OCI-LY7 (cell line): ENCODE data around the gene ZNF212. TPM values are rescaled to one million over a fixed set of nuclear protein-coding genes. Genes with fewer than 3 reads are reported as not detected.
"Not testable (repeated sequence)": the region's sequence is repeated elsewhere in the genome, so short reads cannot be mapped to it uniquely, and the experiment has no call there.

Source experiments
- BruUV-seq: library from RNA; stranded (reverse); fragments of 400-500 nt; replicated peaks from 2 replicates; lab custom pipeline; 2021; lab: Mats Ljungman, UMichigan
- CTCF ChIA-PET: fragments of 300-600 bp; sonication (Branson Sonifier 250); formaldehyde crosslinking; loops from one replicate; lab custom pipeline; 2022; ENCODE audit warnings: antibody characterized with exemption; ENCODE audit not compliant: unreplicated experiment; lab: Charles Lee
- POLR2A ChIA-PET: fragments of 300-600 bp; sonication (Branson Sonifier 250); formaldehyde crosslinking; loops from one replicate; lab custom pipeline; 2022; ENCODE audit warnings: antibody characterized with exemption; lab: Charles Lee
- DNase-seq: peaks from one replicate; pipeline ENCODE4 v3.0.0-alpha.2; 2015; ENCODE audit warnings: low spot score
- H2AFZ ChIP-seq: fragments of 200-600 bp; sonication (generic), shearing (Covaris generic); 2 replicates; pipeline ENCODE4 v1.6.1; 2014; ENCODE audit warnings: mild to moderate bottlenecking, antibody characterized with exemption, low read length, moderate library complexity
- H3K27ac ChIP-seq: fragments of 200-600 bp; sonication (generic); 2 replicates; pipeline ENCODE4 v1.5.1; 2014; ENCODE audit warnings: mixed run types, low read depth, mild to moderate bottlenecking, moderate library complexity, low read length, inconsistent platforms; ENCODE audit not compliant: poor library complexity, severe bottlenecking
- H3K36me3 ChIP-seq: fragments of 200-600 bp; sonication (generic); 2 replicates; pipeline ENCODE4 v1.6.1; 2014; ENCODE audit warnings: mild to moderate bottlenecking, antibody characterized with exemption, low read length, moderate library complexity, mixed read lengths; ENCODE audit not compliant: insufficient read depth
- H3K4me1 ChIP-seq: fragments of 200-600 bp; sonication (generic); 2 replicates; pipeline ENCODE4 v1.5.1; 2014; ENCODE audit warnings: mild to moderate bottlenecking, low read length; ENCODE audit not compliant: insufficient read depth, poor library complexity, severe bottlenecking
- H3K4me2 ChIP-seq: fragments of 200-600 bp; sonication (generic); 2 replicates; pipeline ENCODE4 v1.6.1; 2014; ENCODE audit warnings: mild to moderate bottlenecking, low read length
- H3K4me3 ChIP-seq: fragments of 200-600 bp; sonication (generic); 2 replicates; pipeline ENCODE4 v1.5.1; 2014; ENCODE audit warnings: mild to moderate bottlenecking, low read depth, low read length; ENCODE audit not compliant: poor library complexity, severe bottlenecking
- H3K79me2 ChIP-seq: fragments of 200-600 bp; sonication (generic); 2 replicates; pipeline ENCODE4 v1.6.1; 2016; ENCODE audit warnings: low read depth, mild to moderate bottlenecking, low read length, moderate library complexity, mixed read lengths; ENCODE audit not compliant: insufficient read depth
- H3K9me2 ChIP-seq: fragments of 200-600 bp; sonication (generic); 2 replicates; pipeline ENCODE4 v1.6.1; 2016; ENCODE audit warnings: mild to moderate bottlenecking, low read length, mixed read lengths; ENCODE audit not compliant: insufficient read depth
- H3K9me3 ChIP-seq: fragments of 200-600 bp; sonication (generic); 2 replicates; pipeline ENCODE4 v1.6.1; 2014; ENCODE audit warnings: mild to moderate bottlenecking, mixed run types, low read length, mixed read lengths
- H4K20me1 ChIP-seq: fragments of 200-600 bp; sonication (generic); 2 replicates; pipeline ENCODE4 v1.6.1; 2014; ENCODE audit warnings: mild to moderate bottlenecking, antibody characterized with exemption, low read length, moderate library complexity, mixed read lengths; ENCODE audit not compliant: insufficient read depth
- CTCF ChIP-seq: fragments of 200-600 bp; sonication (generic); conservative IDR thresholded peaks from 2 replicates; pipeline ENCODE4 v1.5.1; 2014; ENCODE audit warnings: mild to moderate bottlenecking, antibody characterized with exemption, low read length, moderate library complexity, mixed read lengths
- EZH2phosphoT487 ChIP-seq: fragments of 200-600 bp; sonication (generic); IDR thresholded peaks from 2 replicates; pipeline ENCODE4 v1.6.1; 2018; ENCODE audit warnings: low read depth, borderline replicate concordance, mild to moderate bottlenecking, mixed run types, antibody characterized with exemption, low read length, moderate library complexity, mixed read lengths
- intact Hi-C: fragments of 100-400 bp; cut with micrococcal nuclease; formaldehyde crosslinking; loops from one replicate; pipeline ENCODE4 v1.10.0; 2022; ENCODE audit not compliant: unreplicated experiment
- total RNA-seq, 2 experiments: library from RNA; depleted of rRNA in 1 of 2; stranded (reverse); fragments of >200 nt in 1 of 2; shearing (Covaris generic) in 1 of 2; gene quantifications; 2 replicates each; pipeline ENCODE4 v1.2.3, GENCODE V29; 2014 to 2022

ZNF212 gene
- total RNA-seq, 2 experiments from 2014 or later, result 11.6 to 12.7 TPM

DNA sequence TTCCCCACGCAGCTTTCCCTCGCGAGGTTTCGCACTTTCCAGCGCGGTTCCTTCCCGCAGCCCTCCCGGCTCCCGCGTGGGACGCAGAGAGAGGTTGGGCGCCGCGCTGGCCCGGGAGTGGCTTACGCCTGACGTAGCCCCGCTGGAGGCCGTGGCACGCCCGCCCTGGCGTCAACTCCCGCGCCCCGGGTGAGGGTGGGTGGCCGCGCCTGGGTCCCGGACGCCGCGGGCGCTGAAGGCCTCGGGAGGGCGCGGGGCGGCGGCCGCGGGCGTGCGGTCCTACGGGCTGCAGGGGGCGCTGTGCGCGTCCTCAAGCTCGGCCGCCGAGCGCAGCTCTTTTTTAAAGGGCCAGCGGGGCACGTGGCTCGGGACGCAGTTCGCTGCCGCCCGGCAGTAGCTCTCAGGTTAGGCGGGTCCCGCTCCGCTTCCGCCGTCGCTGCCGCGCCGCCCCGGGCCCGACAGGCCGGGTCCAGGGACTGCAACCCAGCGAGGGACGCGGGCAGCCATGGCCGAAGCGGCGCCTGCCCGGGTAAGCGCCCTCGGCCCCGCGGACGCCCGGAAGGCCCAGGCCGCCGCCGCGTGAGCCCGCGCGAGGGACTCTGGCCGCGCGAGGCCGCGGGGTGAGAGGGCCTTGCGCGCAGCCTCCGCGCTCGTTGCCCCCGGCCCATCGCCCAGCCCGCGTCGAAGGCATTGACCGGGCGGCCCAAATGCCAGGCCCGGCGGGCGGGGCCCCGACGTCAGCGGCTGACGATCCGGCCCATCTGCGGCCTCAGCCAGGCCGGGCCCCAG, 22.6 kb downstream of the ZNF212 start, which contains the start of gene ZNF783:
TSS of gene ZNF783 (plus strand) at position 368 of the 789 bp plus-strand sequence. CDS start at position 506, 138 bp downstream.
- H3K79me2 ChIP-seq, result peaks cover 13% of the 10 kb centered on the region; the same call in 1 of the 2 replicates
- H3K36me3 ChIP-seq, result peaks cover 16% of the 10 kb centered on the region
- DNase-seq, result peak; percentile 94
- intact Hi-C loops, result loop anchor here (1.0 to 10.0 kb wide), 5 partner anchors 23 to 363 kb away; partner anchors contain the start of genes PDIA4, ZNF212 and ZNF746
- no peaks in the 10 kb centered on the region for H3K9me2 ChIP-seq
- no TSS peak for BruUV-seq
- H3K4me1 ChIP-seq, result peaks cover 19% of the 10 kb centered on the region
- ChIA-PET POLR2A (interaction anchor here (0.5 to 1.8 kb wide), 5 partner anchors 11 to 576 kb away, joined by 3 to 9 read pairs (median 4); partner anchors contain the start of gene ZNF282), CTCF (interaction anchor here (0.5 kb wide), 1 partner anchor 35 kb away, joined by 3 read pairs; no protein-coding TSS in a partner anchor)
- no peaks in the 10 kb centered on the region for H4K20me1 ChIP-seq
- no peaks in the 10 kb centered on the region for H3K9me3 ChIP-seq
- no peak for TF ChIP-seq EZH2phosphoT487
- peak; percentile 80 for TF ChIP-seq CTCF
- peak within 1 kb of the TSS; percentile 79 for H2AFZ ChIP-seq
- H3K4me3 ChIP-seq, result peak within 1 kb of the TSS; percentile 76
- no peak within 1 kb of the TSS for H3K27ac ChIP-seq
- peak within 1 kb of the TSS; percentile 99 for H3K4me2 ChIP-seq

DNA sequence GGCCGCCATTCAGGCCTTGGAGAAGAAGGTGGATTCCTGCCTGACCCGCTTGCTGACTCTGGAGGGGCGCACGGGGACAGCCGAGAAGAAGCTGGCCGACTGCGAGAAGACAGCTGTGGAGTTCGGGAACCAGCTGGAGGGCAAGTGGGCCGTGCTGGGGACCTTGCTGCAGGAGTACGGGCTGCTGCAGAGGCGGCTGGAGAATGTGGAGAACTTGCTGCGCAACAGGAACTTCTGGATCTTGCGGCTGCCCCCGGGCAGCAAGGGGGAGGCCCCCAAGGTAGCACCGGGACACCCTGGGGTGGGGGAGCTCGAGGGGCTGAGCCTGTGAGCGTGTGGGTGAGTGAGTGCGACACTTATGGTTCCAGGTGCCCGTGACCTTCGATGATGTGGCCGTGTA, 27.0 kb downstream of the ZNF212 start:
- Histone ChIP-seq H3K4me3 (no peak overlapping the region), H3K36me3 (peaks cover 47% of the 10 kb centered on the region), H3K9me3 (no peaks in the 10 kb centered on the region), H3K79me2 (peaks cover 13% of the 10 kb centered on the region; the same call in 1 of the 2 replicates), H2AFZ (no peak overlapping the region), H3K4me1 (peaks cover 15% of the 10 kb centered on the region), H4K20me1 (no peaks in the 10 kb centered on the region), H3K4me2 (no peak overlapping the region), H3K27ac (no peak overlapping the region), H3K9me2 (no peaks in the 10 kb centered on the region)
- BruUV-seq, result no TSS peak
- no peak for TF ChIP-seq EZH2phosphoT487
- no peak for TF ChIP-seq CTCF
- intact Hi-C loops, result loop anchor here (10.0 kb wide), 1 partner anchor 358 kb away; no protein-coding TSS in a partner anchor
- no peak for DNase-seq
- ChIA-PET POLR2A (no interaction called here), CTCF (no interaction called here)

- intact Hi-C loops, result loop anchor here (10.0 kb wide), 1 partner anchor 357 kb away; no protein-coding TSS in a partner anchor
- Histone ChIP-seq H4K20me1 (no peaks in the 10 kb centered on the region), H3K79me2 (peaks cover 10% of the 10 kb centered on the region; the same call in 1 of the 2 replicates), H3K36me3 (peaks cover 56% of the 10 kb centered on the region), H3K4me3 (no peak overlapping the region), H3K4me1 (peaks cover 9% of the 10 kb centered on the region), H3K9me2 (no peaks in the 10 kb centered on the region), H3K9me3 (no peaks in the 10 kb centered on the region), H3K4me2 (no peak overlapping the region), H2AFZ (no peak overlapping the region), H3K27ac (no peak overlapping the region)
- no TSS peak for BruUV-seq
- ChIA-PET POLR2A (no interaction called here), CTCF (no interaction called here)
- no peak for TF ChIP-seq CTCF
- TF ChIP-seq EZH2phosphoT487, result no peak
- no peak for DNase-seq
Observed at GRCh38 chr7:149267733-149268132, 28.3 kb downstream of the ZNF212 start.

DNA sequence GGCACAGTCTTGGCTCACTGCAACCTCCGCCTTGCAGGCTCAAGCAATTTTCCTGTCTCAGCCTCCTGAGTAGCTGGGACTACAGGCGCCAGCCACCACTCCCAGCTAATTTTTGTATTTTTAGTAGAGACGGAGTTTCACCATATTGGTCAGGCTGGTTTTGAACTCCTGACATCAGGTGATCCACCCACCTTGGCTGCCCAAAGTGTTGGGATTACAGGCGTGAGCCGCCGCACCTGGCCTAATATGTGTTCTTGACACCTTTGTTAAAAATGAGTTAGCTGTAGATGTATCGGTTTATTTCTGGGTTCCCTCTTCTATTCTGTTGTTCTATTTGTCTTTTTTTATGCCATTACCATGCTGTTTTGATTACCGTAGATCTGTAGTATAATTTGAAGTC, 35.0 kb downstream of the ZNF212 start:
- H3K4me2 ChIP-seq, CTCF ChIA-PET, H3K79me2 ChIP-seq, intact Hi-C loops, H3K27ac ChIP-seq, H3K4me1 ChIP-seq, H3K4me3 ChIP-seq, H2AFZ ChIP-seq, DNase-seq, BruUV-seq, H3K9me3 ChIP-seq, H3K9me2 ChIP-seq, H4K20me1 ChIP-seq: not testable (repeated sequence)
- H3K36me3 ChIP-seq, result peaks cover 61% of the 10 kb centered on the region
- POLR2A ChIA-PET, result interaction anchor here (1.0 to 2.6 kb wide), 2 partner anchors 10 to 11 kb away, joined by 5 to 10 read pairs; no protein-coding TSS in a partner anchor
